Measurements from ENCODE around the gene UBTF. TPM values are rescaled to one million over a fixed set of nuclear protein-coding genes. Genes with fewer than 3 reads are reported as not detected.
A peak's percentile ranks its signal among the peaks of the same experiment; 100 is the strongest.

UBTF gene
- total and polyA plus RNA-seq, 2 experiments from 2014 or later, result 51.1 to 70.6 TPM

DNA sequence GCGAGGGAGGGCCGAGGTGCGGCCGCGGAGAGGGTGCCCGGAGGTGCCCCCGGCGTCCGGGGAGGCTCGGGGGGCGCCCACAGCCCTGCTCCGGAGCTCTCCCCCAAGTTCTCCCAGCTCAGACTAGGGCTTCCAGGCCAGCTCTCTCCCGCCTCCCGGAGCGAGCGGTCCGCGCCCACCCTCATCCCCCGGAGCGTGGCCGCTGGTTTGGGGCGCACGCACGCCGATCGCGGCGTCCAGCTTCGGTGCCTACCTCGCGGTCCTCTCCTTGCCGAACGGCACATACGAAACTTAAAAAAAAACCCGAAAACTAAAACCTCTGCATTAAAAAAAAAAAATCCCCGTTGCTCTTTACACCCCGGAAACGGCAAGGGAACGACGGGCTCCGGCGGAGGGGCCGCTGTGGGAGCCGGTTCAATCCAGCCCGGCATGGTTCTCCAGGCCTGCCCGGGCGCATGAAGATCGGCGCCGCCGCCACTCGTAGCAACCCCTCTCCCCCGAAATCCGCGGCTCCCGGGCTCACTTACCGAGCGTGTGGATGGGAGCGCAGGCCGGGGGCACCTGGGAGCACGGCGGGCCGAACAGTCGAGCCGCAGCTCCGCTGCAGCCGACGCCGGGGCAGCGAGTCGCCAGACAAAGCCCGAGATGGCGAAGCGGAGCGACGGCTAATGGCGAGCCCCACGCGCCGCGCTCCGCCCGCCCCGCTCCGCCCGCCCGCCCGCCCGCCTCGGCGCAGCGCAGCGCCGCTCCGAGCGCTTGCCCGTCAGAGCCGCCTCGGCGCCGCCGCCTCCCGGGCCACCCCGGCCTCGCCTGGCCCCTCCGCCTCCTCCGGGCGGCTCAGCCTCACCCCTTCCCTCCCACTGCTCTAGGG is 973 bp upstream of the UBTF start:
- peak overlapping the region; percentile 98 for H3K27ac ChIP-seq

DNA sequence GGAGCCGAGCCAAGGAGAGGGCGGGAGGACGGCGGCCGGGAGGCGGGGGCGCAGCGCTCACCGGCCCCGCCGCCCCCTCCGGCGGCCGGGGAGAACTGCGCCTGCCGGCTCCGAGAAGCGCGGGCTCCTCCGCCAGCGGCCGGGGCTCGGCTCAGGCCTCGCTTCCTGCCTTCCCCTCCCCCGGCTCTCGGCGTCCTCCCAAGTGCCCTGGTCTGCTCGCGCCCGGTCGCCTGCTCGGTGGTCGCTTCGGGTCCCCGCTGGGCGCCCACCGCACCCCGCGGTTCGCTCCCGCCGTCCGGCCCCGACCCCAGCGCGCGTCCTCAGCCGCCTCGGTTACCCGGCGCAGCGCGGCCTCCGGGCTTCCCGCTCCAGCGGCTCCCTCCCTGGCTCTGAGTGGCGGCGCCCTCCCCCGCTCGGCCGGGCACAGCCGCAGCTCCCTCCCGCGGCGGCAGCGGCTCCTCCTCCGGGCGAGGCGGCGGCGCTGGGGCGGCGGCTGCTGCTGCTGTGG is 313 bp downstream of the UBTF start:
- Histone ChIP-seq H3K4me1 (ENCODE audit: low read depth) (peaks cover 16% of the 10 kb centered on the region), H3K27ac (peak overlapping the region; percentile 98)
- peak in 1 of 2 donors; percentile 83 for DNase-seq (ENCODE audit: low read depth in 1 of 2, low spot score in 1 of 2)

More for the DNA sequence above, 973 bp upstream of the UBTF start:
- peak; percentile 68 to 71 for DNase-seq (ENCODE audit: low read depth in 1 of 2, low spot score in 1 of 2)
- Histone ChIP-seq H3K36me3 (peaks cover 14% of the 10 kb centered on the region), H3K4me3 (peak overlapping the region; percentile 100), H3K9me3 (ENCODE audit: low read depth) (no peaks in the 10 kb centered on the region), H3K27me3 (no peaks in the 10 kb centered on the region), H3K4me1 (ENCODE audit: low read depth) (peaks cover 16% of the 10 kb centered on the region)
- TF ChIP-seq, protein P1, sequence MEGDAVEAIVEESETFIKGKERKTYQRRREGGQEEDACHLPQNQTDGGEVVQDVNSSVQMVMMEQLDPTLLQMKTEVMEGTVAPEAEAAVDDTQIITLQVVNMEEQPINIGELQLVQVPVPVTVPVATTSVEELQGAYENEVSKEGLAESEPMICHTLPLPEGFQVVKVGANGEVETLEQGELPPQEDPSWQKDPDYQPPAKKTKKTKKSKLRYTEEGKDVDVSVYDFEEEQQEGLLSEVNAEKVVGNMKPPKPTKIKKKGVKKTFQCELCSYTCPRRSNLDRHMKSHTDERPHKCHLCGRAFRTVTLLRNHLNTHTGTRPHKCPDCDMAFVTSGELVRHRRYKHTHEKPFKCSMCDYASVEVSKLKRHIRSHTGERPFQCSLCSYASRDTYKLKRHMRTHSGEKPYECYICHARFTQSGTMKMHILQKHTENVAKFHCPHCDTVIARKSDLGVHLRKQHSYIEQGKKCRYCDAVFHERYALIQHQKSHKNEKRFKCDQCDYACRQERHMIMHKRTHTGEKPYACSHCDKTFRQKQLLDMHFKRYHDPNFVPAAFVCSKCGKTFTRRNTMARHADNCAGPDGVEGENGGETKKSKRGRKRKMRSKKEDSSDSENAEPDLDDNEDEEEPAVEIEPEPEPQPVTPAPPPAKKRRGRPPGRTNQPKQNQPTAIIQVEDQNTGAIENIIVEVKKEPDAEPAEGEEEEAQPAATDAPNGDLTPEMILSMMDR (IDR thresholded peaks at IDR 0.05; ENCODE audit: low read depth, low read length), result no peak

DNA sequence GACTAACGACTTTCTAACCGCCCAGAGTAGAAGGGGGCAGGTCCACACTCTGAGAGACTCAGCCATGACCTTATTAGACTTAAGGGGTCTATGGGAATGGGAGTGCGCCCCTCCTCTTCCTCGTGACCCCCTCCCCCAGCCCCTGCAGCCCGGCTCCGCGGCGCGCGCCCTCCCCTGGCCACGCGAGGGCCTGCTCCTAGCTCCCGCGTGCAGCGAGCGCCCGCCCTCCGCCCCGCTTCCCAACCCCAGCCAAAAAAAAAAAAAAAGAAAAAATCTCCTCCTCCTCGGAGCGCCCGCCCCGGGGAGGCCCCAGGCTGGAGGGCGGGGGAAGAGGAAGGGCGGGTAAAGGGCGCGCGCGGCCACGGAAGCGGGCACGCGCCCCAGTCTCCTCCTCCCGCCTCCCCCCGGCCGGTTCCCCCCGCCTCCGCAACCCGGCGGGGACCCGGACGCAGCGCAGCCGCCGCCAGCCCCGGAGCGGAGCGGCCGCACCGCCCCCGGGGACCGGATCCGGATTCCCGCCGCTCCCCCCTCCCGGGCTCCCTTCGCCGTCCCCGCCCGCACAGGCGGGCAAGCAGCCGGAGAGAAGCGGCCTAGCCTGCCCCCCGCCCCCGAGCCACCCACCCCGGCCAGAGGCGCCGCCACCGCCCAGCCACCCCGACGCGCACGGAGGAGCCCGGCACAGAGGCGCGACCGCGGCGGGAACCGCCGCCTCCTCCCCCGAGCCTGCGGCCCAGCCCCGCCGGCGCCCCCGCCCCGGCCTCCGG is 949 bp downstream of the UBTF start:
- Histone ChIP-seq H3K9me3 (ENCODE audit: low read depth) (no peaks in the 10 kb centered on the region), H3K27ac (peak overlapping the region; percentile 98), H3K4me3 (peak overlapping the region; percentile 100), H3K4me1 (ENCODE audit: low read depth) (peaks cover 16% of the 10 kb centered on the region), H3K27me3 (no peaks in the 10 kb centered on the region), H3K36me3 (peaks cover 30% of the 10 kb centered on the region)
- TF ChIP-seq, protein P1 (IDR thresholded peaks at IDR 0.05; ENCODE audit: low read depth, low read length), result peak; percentile 59
- DNase-seq (ENCODE audit: low read depth in 1 of 2, low spot score in 1 of 2), result peak; percentile 92 to 93

More for the DNA sequence above, 313 bp downstream of the UBTF start:
- H3K27me3 ChIP-seq, result no peaks in the 10 kb centered on the region
- H3K36me3 ChIP-seq, result peaks cover 27% of the 10 kb centered on the region
- no peaks in the 10 kb centered on the region for H3K9me3 ChIP-seq (ENCODE audit: low read depth)
- peak overlapping the region; percentile 100 for H3K4me3 ChIP-seq
- TF ChIP-seq, protein P1 (IDR thresholded peaks at IDR 0.05; ENCODE audit: low read depth, low read length), result peak; percentile 24

DNA sequence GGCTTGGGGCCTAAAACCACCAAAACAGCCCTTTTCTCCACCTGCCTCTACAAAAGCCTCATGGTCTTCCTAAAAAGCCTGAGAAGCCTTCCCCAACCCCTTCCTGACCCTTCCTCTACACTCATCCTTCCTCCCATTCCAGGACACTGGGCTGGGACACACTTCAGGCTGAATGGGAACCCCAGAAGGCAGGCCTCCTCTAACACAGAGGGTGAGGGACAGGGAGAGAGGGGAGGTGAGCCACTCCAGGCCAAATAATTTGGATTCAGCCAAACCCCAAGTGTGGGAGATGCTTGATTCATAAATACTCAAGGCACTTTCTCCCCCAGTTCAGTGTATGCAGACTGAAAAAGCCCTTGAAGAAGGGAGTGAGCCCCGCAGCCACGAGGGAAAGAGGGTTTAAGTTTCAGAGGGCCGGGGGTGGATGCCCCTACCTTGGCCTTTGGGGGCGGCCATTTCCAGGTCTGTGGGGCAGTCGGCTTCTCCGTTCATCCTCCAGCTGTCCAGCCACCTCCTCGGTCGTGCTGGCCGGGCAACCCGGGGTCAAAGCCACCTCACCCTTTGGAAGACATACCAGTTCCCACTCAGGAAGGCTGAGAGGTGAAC is 1.6 kb downstream of the UBTF start:
- peaks cover 12% of the 10 kb centered on the region for H3K4me1 ChIP-seq (ENCODE audit: low read depth)
- H3K27me3 ChIP-seq, result no peaks in the 10 kb centered on the region
- peak overlapping the region; percentile 100 for H3K4me3 ChIP-seq
- peaks cover 30% of the 10 kb centered on the region for H3K36me3 ChIP-seq
- TF ChIP-seq, protein P1 (IDR thresholded peaks at IDR 0.05; ENCODE audit: low read depth, low read length), result no peak
- no peaks in the 10 kb centered on the region for H3K9me3 ChIP-seq (ENCODE audit: low read depth)
- no peak for DNase-seq (ENCODE audit: low read depth in 1 of 2, low spot score in 1 of 2)
- H3K27ac ChIP-seq, result peak overlapping the region; percentile 98

DNA sequence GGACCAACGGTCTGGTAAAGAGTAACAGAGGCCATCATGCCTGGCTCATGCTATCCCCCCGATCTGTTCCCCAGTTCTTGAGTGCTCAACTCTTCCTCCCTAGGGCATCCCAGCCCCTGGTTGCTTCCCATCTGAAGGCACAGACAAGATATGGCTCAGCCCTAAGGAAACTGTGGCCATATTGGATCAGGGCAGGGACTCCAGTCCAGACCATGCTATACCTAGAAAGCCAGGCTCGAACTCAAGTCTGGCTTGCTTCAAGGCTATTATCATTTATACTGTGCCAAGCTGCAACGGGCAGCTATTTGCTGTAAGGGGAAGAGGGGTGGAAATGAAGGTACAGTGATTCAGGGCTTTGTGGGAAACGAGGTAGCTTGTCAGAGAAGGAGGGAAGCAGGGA is 2.8 kb downstream of the UBTF start:
- no peaks in the 10 kb centered on the region for H3K9me3 ChIP-seq (ENCODE audit: low read depth)
- peaks cover 9% of the 10 kb centered on the region for H3K4me1 ChIP-seq (ENCODE audit: low read depth)
- H3K4me3 ChIP-seq, result no peak overlapping the region
- TF ChIP-seq, protein P1 (IDR thresholded peaks at IDR 0.05; ENCODE audit: low read depth, low read length), result no peak
- peaks cover 30% of the 10 kb centered on the region for H3K36me3 ChIP-seq
- no peak overlapping the region for H3K27ac ChIP-seq
- no peak for DNase-seq (ENCODE audit: low read depth in 1 of 2, low spot score in 1 of 2)
- H3K27me3 ChIP-seq, result no peaks in the 10 kb centered on the region
